ENCODE measurements around the gene MROH2A.

Gene MROH2A

GRCh38 chr2:233764264-233764663 is 13.9 kb upstream of the MROH2A start:
- Histone ChIP-seq H2AFZ (ENCODE audit: low read length) (no peak overlapping the region), H4K20me1 (ENCODE audit: insufficient read depth, low read length, poor library complexity, severe bottlenecking) (no peaks in the 10 kb centered on the region), H3K79me2 (ENCODE audit: insufficient read depth, low read length) (no peaks in the 10 kb centered on the region), H3K4me3 (ENCODE audit: low read length, poor library complexity, severe bottlenecking) (no peak overlapping the region), H3K9ac (ENCODE audit: low read depth, low read length, poor library complexity, severe bottlenecking) (no peak overlapping the region), H3F3A (ENCODE audit: low read depth) (no peaks in the 10 kb centered on the region), H3K4me2 (ENCODE audit: low read depth, low read length, poor library complexity, severe bottlenecking) (no peak overlapping the region), H3K9me3 (ENCODE audit: insufficient read depth, low read depth, low read length) (no peaks in the 10 kb centered on the region), H3K9me2 (replicated peaks; ENCODE audit: low read depth, low read length) (no peaks in the 10 kb centered on the region), H3K4me1 (ENCODE audit: insufficient read depth, low read length, poor library complexity, severe bottlenecking) (no peaks in the 10 kb centered on the region), H3K27me3 (ENCODE audit: insufficient read depth, low read length, poor library complexity, severe bottlenecking) (no peaks in the 10 kb centered on the region), H3K36me3 (ENCODE audit: insufficient read depth, low read length) (no peaks in the 10 kb centered on the region)
- no peak for TF ChIP-seq EZH2phosphoT487 (IDR thresholded peaks at IDR 0.05; ENCODE audit: borderline replicate concordance)
- TF ChIP-seq CTCF (conservative IDR thresholded peaks at IDR 0.05; ENCODE audit: low read length) = no peak

GRCh38 chr2:233764761-233765160 is 13.4 kb upstream of the MROH2A start:
- H3K4me1 ChIP-seq (ENCODE audit: insufficient read depth, low read length, poor library complexity, severe bottlenecking) = no peaks in the 10 kb centered on the region
- no peaks in the 10 kb centered on the region for H3K9me3 ChIP-seq (ENCODE audit: insufficient read depth, low read depth, low read length)
- TF ChIP-seq EZH2phosphoT487 (IDR thresholded peaks at IDR 0.05; ENCODE audit: borderline replicate concordance) (no peak), CTCF (conservative IDR thresholded peaks at IDR 0.05; ENCODE audit: low read length) (no peak)
- H3K4me3 ChIP-seq (ENCODE audit: low read length, poor library complexity, severe bottlenecking) = no peak overlapping the region
- no peaks in the 10 kb centered on the region for H3K79me2 ChIP-seq (ENCODE audit: insufficient read depth, low read length)
- H3K27me3 ChIP-seq (ENCODE audit: insufficient read depth, low read length, poor library complexity, severe bottlenecking) = no peaks in the 10 kb centered on the region
- no peak overlapping the region for H3K9ac ChIP-seq (ENCODE audit: low read depth, low read length, poor library complexity, severe bottlenecking)
- H3F3A ChIP-seq (ENCODE audit: low read depth) = no peaks in the 10 kb centered on the region
- no peaks in the 10 kb centered on the region for H3K36me3 ChIP-seq (ENCODE audit: insufficient read depth, low read length)
- H3K9me2 ChIP-seq (replicated peaks; ENCODE audit: low read depth, low read length) = no peaks in the 10 kb centered on the region
- no peaks in the 10 kb centered on the region for H4K20me1 ChIP-seq (ENCODE audit: insufficient read depth, low read length, poor library complexity, severe bottlenecking)
- no peak overlapping the region for H3K4me2 ChIP-seq (ENCODE audit: low read depth, low read length, poor library complexity, severe bottlenecking)
- no peak overlapping the region for H2AFZ ChIP-seq (ENCODE audit: low read length)

- Histone ChIP-seq H4K20me1 (ENCODE audit: insufficient read depth, low read length, poor library complexity, severe bottlenecking) (no peaks in the 10 kb centered on the region), H3K4me1 (ENCODE audit: insufficient read depth, low read length, poor library complexity, severe bottlenecking) (no peaks in the 10 kb centered on the region), H3K27me3 (ENCODE audit: insufficient read depth, low read length, poor library complexity, severe bottlenecking) (no peaks in the 10 kb centered on the region), H3K4me3 (ENCODE audit: low read length, poor library complexity, severe bottlenecking) (no peak overlapping the region), H2AFZ (ENCODE audit: low read length) (no peak overlapping the region), H3K4me2 (ENCODE audit: low read depth, low read length, poor library complexity, severe bottlenecking) (no peak overlapping the region), H3K79me2 (ENCODE audit: insufficient read depth, low read length) (no peaks in the 10 kb centered on the region), H3K9me3 (ENCODE audit: insufficient read depth, low read depth, low read length) (no peaks in the 10 kb centered on the region), H3F3A (ENCODE audit: low read depth) (no peaks in the 10 kb centered on the region), H3K9me2 (replicated peaks; ENCODE audit: low read depth, low read length) (no peaks in the 10 kb centered on the region), H3K36me3 (ENCODE audit: insufficient read depth, low read length) (no peaks in the 10 kb centered on the region), H3K9ac (ENCODE audit: low read depth, low read length, poor library complexity, severe bottlenecking) (no peak overlapping the region)
- TF ChIP-seq CTCF (conservative IDR thresholded peaks at IDR 0.05; ENCODE audit: low read length) (no peak), EZH2phosphoT487 (IDR thresholded peaks at IDR 0.05; ENCODE audit: borderline replicate concordance) (no peak)
Observed at GRCh38 chr2:233766416-233766815, 11.7 kb upstream of the MROH2A start.
